ENCODE measurements around the gene FFAR4. TPM values are rescaled to one million over a fixed set of nuclear protein-coding genes. Genes with fewer than 3 reads are reported as not detected.

FFAR4 gene
- total RNA-seq, 1 donor = not detected

DNA sequence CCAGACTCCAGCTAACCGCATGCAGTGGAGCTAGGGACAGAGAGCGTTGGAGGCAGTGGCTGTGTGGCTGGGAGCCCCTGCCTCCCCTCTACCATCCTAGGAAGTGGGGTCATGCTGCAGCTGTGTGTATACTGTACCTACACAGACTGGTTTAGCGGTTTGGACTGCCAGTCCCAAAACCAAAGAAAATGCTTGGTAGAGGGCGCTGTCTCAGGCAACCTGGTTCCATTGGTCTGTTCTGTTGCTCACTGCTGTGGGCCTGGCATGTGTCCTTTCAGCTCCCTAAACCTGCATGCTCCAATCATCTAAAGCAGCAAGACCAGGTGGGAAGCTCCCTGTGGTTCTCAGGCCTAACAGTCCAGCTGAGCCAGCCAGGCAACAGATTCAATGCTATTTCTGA, 30.1 kb downstream of the FFAR4 start:
- TF ChIP-seq, protein P1, sequence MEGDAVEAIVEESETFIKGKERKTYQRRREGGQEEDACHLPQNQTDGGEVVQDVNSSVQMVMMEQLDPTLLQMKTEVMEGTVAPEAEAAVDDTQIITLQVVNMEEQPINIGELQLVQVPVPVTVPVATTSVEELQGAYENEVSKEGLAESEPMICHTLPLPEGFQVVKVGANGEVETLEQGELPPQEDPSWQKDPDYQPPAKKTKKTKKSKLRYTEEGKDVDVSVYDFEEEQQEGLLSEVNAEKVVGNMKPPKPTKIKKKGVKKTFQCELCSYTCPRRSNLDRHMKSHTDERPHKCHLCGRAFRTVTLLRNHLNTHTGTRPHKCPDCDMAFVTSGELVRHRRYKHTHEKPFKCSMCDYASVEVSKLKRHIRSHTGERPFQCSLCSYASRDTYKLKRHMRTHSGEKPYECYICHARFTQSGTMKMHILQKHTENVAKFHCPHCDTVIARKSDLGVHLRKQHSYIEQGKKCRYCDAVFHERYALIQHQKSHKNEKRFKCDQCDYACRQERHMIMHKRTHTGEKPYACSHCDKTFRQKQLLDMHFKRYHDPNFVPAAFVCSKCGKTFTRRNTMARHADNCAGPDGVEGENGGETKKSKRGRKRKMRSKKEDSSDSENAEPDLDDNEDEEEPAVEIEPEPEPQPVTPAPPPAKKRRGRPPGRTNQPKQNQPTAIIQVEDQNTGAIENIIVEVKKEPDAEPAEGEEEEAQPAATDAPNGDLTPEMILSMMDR (IDR thresholded peaks at IDR 0.05; ENCODE audit: extremely low read depth, low read depth, low read length) = no peak
- no peaks in the 10 kb centered on the region for H3K9me3 ChIP-seq (ENCODE audit: low read depth, low read length)
- H3K79me2 ChIP-seq (ENCODE audit: insufficient read depth, low read length) = no peaks in the 10 kb centered on the region
- H4K20me1 ChIP-seq (ENCODE audit: insufficient read depth, low read length) = no peaks in the 10 kb centered on the region
- H2AFZ ChIP-seq (ENCODE audit: low read length) = no peak overlapping the region
- DNase-seq (ENCODE audit: insufficient read length, low spot score, missing footprints) = no peak
- peaks cover 19% of the 10 kb centered on the region for H3K27me3 ChIP-seq (ENCODE audit: insufficient read depth, low read length)
- H3K4me3 ChIP-seq (ENCODE audit: insufficient read depth, low read length) = no peak overlapping the region
- no peaks in the 10 kb centered on the region for H3K36me3 ChIP-seq (ENCODE audit: insufficient read depth, low read length)
- H3K27ac ChIP-seq (ENCODE audit: low read depth, low read length) = no peak overlapping the region
- H3K4me1 ChIP-seq (ENCODE audit: insufficient read depth, low read length) = no peaks in the 10 kb centered on the region
- no peak overlapping the region for H3K4me2 ChIP-seq (ENCODE audit: insufficient read depth, low read length)

DNA sequence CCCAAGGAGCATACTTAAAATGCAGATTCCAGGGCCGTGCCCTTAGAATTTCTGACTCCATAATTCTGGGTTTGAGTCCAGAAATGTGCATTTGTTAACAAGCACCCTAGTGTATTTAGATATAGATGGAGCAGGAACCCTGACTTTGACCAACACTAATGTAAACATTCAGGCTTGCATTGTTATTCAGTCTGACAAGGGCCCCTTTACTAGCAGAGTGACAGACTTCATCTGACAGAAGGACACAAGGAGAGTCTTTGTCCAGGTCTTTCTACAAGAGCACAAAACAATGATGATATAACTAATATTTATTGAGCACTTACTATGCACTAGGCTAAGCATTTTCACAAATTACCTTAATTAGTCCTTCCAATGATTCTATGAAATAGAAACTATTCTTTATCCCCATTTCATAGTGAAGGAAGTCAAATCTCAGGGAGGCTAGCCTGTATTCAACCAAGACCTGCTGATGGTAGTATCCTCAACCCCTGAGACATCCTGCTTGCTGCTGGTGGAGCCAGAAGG, 30.7 kb downstream of the FFAR4 start:
- Histone ChIP-seq H3K4me2 (ENCODE audit: insufficient read depth, low read length) (no peak overlapping the region), H3K4me3 (ENCODE audit: insufficient read depth, low read length) (no peak overlapping the region), H3K4me1 (ENCODE audit: insufficient read depth, low read length) (no peaks in the 10 kb centered on the region), H3K27ac (ENCODE audit: low read depth, low read length) (no peak overlapping the region), H3K9me3 (ENCODE audit: low read depth, low read length) (no peaks in the 10 kb centered on the region), H2AFZ (ENCODE audit: low read length) (no peak overlapping the region), H3K36me3 (ENCODE audit: insufficient read depth, low read length) (no peaks in the 10 kb centered on the region), H4K20me1 (ENCODE audit: insufficient read depth, low read length) (no peaks in the 10 kb centered on the region), H3K79me2 (ENCODE audit: insufficient read depth, low read length) (no peaks in the 10 kb centered on the region), H3K27me3 (ENCODE audit: insufficient read depth, low read length) (peaks cover 25% of the 10 kb centered on the region)
- TF ChIP-seq, protein P1 (IDR thresholded peaks at IDR 0.05; ENCODE audit: extremely low read depth, low read depth, low read length) = no peak
- DNase-seq (ENCODE audit: insufficient read length, low spot score, missing footprints) = no peak

DNA sequence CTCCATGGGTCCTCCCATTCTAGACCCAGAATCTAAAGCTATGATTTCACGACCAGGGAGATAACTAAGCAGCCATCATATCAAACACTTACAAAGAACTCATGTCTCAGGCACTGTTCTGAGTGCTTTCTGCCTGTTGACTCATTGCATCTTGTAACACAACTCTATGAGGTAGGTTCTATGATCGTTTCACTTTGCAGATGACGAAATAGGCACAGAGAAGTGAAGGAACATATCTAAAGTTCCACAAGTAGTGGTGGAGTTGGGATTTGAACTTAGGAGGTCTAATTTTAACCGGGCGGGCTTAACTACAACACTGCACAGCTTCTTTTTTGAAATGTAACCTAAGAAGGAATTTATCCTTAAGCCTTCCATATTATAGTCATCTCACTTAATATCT, 31.7 kb downstream of the FFAR4 start:
- no peak for DNase-seq (ENCODE audit: insufficient read length, low spot score, missing footprints)
- no peak overlapping the region for H3K27ac ChIP-seq (ENCODE audit: low read depth, low read length)
- no peak overlapping the region for H3K4me3 ChIP-seq (ENCODE audit: insufficient read depth, low read length)
- no peak overlapping the region for H3K4me2 ChIP-seq (ENCODE audit: insufficient read depth, low read length)
- H2AFZ ChIP-seq (ENCODE audit: low read length) = no peak overlapping the region
- no peaks in the 10 kb centered on the region for H3K79me2 ChIP-seq (ENCODE audit: insufficient read depth, low read length)
- H3K9me3 ChIP-seq (ENCODE audit: low read depth, low read length) = no peaks in the 10 kb centered on the region
- no peaks in the 10 kb centered on the region for H3K36me3 ChIP-seq (ENCODE audit: insufficient read depth, low read length)
- H4K20me1 ChIP-seq (ENCODE audit: insufficient read depth, low read length) = no peaks in the 10 kb centered on the region
- H3K4me1 ChIP-seq (ENCODE audit: insufficient read depth, low read length) = no peaks in the 10 kb centered on the region
- TF ChIP-seq, protein P1 (IDR thresholded peaks at IDR 0.05; ENCODE audit: extremely low read depth, low read depth, low read length) = no peak
- H3K27me3 ChIP-seq (ENCODE audit: insufficient read depth, low read length) = peaks cover 35% of the 10 kb centered on the region

DNA sequence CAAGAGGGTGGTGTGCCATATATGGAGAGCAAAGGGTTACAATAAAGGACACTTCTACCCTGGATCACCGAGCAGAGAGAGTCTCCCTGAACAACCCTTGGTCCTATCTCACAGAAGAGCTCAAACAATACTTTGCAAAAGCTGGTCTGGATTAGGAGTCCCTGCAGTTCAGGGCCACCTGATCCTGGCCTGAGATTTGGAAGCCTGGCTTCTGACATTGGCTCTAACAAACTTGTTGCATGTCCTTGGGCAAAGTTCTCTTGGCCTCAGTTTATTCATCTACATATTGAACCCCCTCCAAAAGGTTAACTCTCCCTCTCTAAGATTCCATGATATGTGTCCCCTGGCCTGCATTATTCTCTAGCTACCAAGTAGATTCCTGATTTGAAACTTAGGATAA, 32.9 kb downstream of the FFAR4 start:
- no peak overlapping the region for H3K27ac ChIP-seq (ENCODE audit: low read depth, low read length)
- H3K27me3 ChIP-seq (ENCODE audit: insufficient read depth, low read length) = peaks cover 46% of the 10 kb centered on the region
- H4K20me1 ChIP-seq (ENCODE audit: insufficient read depth, low read length) = no peaks in the 10 kb centered on the region
- TF ChIP-seq, protein P1 (IDR thresholded peaks at IDR 0.05; ENCODE audit: extremely low read depth, low read depth, low read length) = no peak
- no peak for DNase-seq (ENCODE audit: insufficient read length, low spot score, missing footprints)
- no peak overlapping the region for H2AFZ ChIP-seq (ENCODE audit: low read length)
- H3K4me1 ChIP-seq (ENCODE audit: insufficient read depth, low read length) = no peaks in the 10 kb centered on the region
- H3K4me3 ChIP-seq (ENCODE audit: insufficient read depth, low read length) = no peak overlapping the region
- no peaks in the 10 kb centered on the region for H3K36me3 ChIP-seq (ENCODE audit: insufficient read depth, low read length)
- H3K9me3 ChIP-seq (ENCODE audit: low read depth, low read length) = no peaks in the 10 kb centered on the region
- no peaks in the 10 kb centered on the region for H3K79me2 ChIP-seq (ENCODE audit: insufficient read depth, low read length)
- no peak overlapping the region for H3K4me2 ChIP-seq (ENCODE audit: insufficient read depth, low read length)

Data from osteoblast (primary cell).